Neuronal stem cell (in vitro differentiated cells): ENCODE data around the gene TCF4.

Experiments
- DNase-seq: peaks from one replicate; pipeline ENCODE4 v3.0.0-alpha.2; 2013; ENCODE audit warnings: low spot score
- H2AFZ ChIP-seq: one replicate; pipeline ENCODE4 v1.6.1; 2013; ENCODE audit warnings: mild to moderate bottlenecking, low read length, inconsistent platforms
- H2AK5ac ChIP-seq: 2 replicates; pipeline ENCODE4 v1.6.1; 2013; ENCODE audit warnings: low read depth, mild to moderate bottlenecking, inconsistent platforms, low read length, moderate library complexity, mixed read lengths
- H2BK120ac ChIP-seq: 2 replicates; pipeline ENCODE4 v1.6.1; 2013; ENCODE audit warnings: low read depth, mild to moderate bottlenecking, inconsistent platforms, low read length, moderate library complexity, mixed read lengths
- H2BK12ac ChIP-seq: one replicate; pipeline ENCODE4 v1.6.1; 2013; ENCODE audit warnings: low read length, inconsistent platforms
- H2BK15ac ChIP-seq: 2 replicates; pipeline ENCODE4 v1.6.1; 2013; ENCODE audit warnings: mild to moderate bottlenecking, low read length, inconsistent platforms, mixed read lengths
- H2BK5ac ChIP-seq: one replicate; pipeline ENCODE4 v1.6.1; 2013; ENCODE audit warnings: inconsistent platforms, mild to moderate bottlenecking, low read length, moderate library complexity
- H3K14ac ChIP-seq: one replicate; pipeline ENCODE4 v1.6.1; 2013; ENCODE audit warnings: low read length, inconsistent platforms
- H3K18ac ChIP-seq: 2 replicates; pipeline ENCODE4 v1.6.1; 2013; ENCODE audit warnings: low read length, inconsistent platforms
- H3K23ac ChIP-seq: 2 replicates; pipeline ENCODE4 v1.6.1; 2013; ENCODE audit warnings: low read depth, mild to moderate bottlenecking, mixed read lengths, low read length, inconsistent platforms; ENCODE audit not compliant: poor library complexity
- H3K27ac ChIP-seq: replicated peaks from 3 replicates; pipeline ENCODE4 v1.5.1; 2013; ENCODE audit warnings: low read length, inconsistent platforms
- H3K27me3 ChIP-seq, 3 experiments: 2 replicates each; pipeline ENCODE4 v1.6.1; 2013; ENCODE audit warnings: low read length in 3 of 3, mild to moderate bottlenecking in 2 of 3, inconsistent platforms in 1 of 3, low read depth in 1 of 3, mixed read lengths in 1 of 3, moderate library complexity in 1 of 3; ENCODE audit not compliant: control insufficient read depth in 3 of 3, insufficient read depth in 3 of 3
- H3K36me3 ChIP-seq, 2 donors: replicated peaks in 1 of 2; 2 replicates each; pipeline ENCODE4 v1.6.1; 2013; ENCODE audit warnings: low read length in 2 of 2; ENCODE audit not compliant: control insufficient read depth in 2 of 2, insufficient read depth in 2 of 2
- H3K4ac ChIP-seq: 2 replicates; pipeline ENCODE4 v1.6.1; 2013; ENCODE audit warnings: inconsistent platforms, mild to moderate bottlenecking, low read length, moderate library complexity
- H3K4me1 ChIP-seq, 2 donors: 1 replicate in 1 of 2; 2 replicates in 1 of 2; pipeline ENCODE4 v1.6.1; 2013; ENCODE audit warnings: low read length in 2 of 2, low read depth in 1 of 2; ENCODE audit not compliant: control insufficient read depth in 2 of 2, insufficient read depth in 1 of 2
- H3K4me2 ChIP-seq: one replicate; pipeline ENCODE4 v1.6.1; 2013; ENCODE audit warnings: mild to moderate bottlenecking, low read length, inconsistent platforms; ENCODE audit not compliant: insufficient read depth, poor library complexity, severe bottlenecking
- H3K4me3 ChIP-seq, 2 donors: 2 replicates each; pipeline ENCODE4 v1.5.1; 2013; ENCODE audit warnings: low read length in 2 of 2, mild to moderate bottlenecking in 2 of 2, inconsistent platforms in 1 of 2, moderate library complexity in 1 of 2
- H3K79me1 ChIP-seq: one replicate; pipeline ENCODE4 v1.6.1; 2013; ENCODE audit warnings: low read depth, mild to moderate bottlenecking, inconsistent platforms, low read length, moderate library complexity
- H3K9ac ChIP-seq: one replicate; pipeline ENCODE4 v1.6.1; 2013; ENCODE audit warnings: mild to moderate bottlenecking, low read depth, low read length, inconsistent platforms; ENCODE audit not compliant: poor library complexity
- H3K9me3 ChIP-seq, 2 donors: replicated peaks in 1 of 2; 2 replicates each; pipeline versions ENCODE3 to v1.6.1; 2013; ENCODE audit warnings: low read length in 2 of 2, mild to moderate bottlenecking in 2 of 2, inconsistent platforms in 1 of 2, low read depth in 1 of 2, mixed read lengths in 1 of 2, moderate library complexity in 1 of 2; ENCODE audit not compliant: control insufficient read depth in 2 of 2, insufficient read depth in 1 of 2
- H4K8ac ChIP-seq: one replicate; pipeline ENCODE4 v1.6.1; 2013; ENCODE audit warnings: low read depth, mild to moderate bottlenecking, inconsistent platforms, low read length, moderate library complexity
- H4K91ac ChIP-seq: one replicate; pipeline ENCODE4 v1.6.1; 2013; ENCODE audit warnings: low read length, low read depth, mild to moderate bottlenecking, inconsistent platforms; ENCODE audit not compliant: poor library complexity
- WGBS, 2 donors: extraction: QIAGEN DNeasy Blood & Tissue Kit; methylation state at CpG; one replicate each; pipeline ENCODE4 v1.1.7; 2013; ENCODE audit warnings: missing lambda C conversion rate in 2 of 2, mixed read lengths in 1 of 2; ENCODE audit not compliant: insufficient read length in 2 of 2, insufficient replicate concordance in 1 of 2; ENCODE audit errors: extremely low coverage in 2 of 2; 5-methylcytosine and 5-hydroxymethylcytosine counted together

Gene TCF4

DNA sequence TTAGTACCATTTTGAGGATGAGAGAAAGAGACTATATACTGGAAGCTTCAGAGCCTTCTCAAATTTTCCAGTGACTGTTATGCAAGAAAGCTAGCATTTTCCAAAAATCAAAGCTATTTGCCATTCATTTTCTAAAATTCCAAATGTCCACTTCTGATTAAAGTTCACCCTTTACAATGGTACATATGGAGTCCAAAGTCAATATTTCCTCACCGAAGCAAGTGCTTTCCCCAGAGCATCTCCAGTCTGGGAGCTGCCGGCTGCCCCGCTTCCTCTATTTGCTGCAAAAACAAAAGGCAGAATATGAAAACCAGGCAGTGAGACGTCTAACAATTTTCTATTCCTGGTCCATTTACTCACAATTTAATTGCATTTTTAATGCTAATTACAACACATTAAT, 326.7 kb downstream of the TCF4 start:
- Histone ChIP-seq H3K4me3 (no peak overlapping the region), H3K27me3 (no peaks in the 10 kb centered on the region), H3K36me3 (peaks cover 4 to 87% of the 10 kb centered on the region in 2 donors), H3K23ac (no peak overlapping the region), H2AK5ac (no peak overlapping the region), H3K4me1 (peaks cover 5 to 15% of the 10 kb centered on the region in 2 donors), H2AFZ (no peak overlapping the region), H3K79me1 (no peaks in the 10 kb centered on the region), H2BK5ac (no peak overlapping the region), H4K91ac (no peak overlapping the region), H2BK12ac (no peak overlapping the region), H3K27ac (no peak overlapping the region), H3K9me3 (no peaks in the 10 kb centered on the region), H3K4me2 (no peak overlapping the region), H3K18ac (no peak overlapping the region), H2BK15ac (no peak overlapping the region), H3K4ac (no peak overlapping the region), H4K8ac (no peak overlapping the region), H3K9ac (no peak overlapping the region), H2BK120ac (no peak overlapping the region), H3K14ac (no peak overlapping the region)
- DNase-seq: no peak
- WGBS, 2 donors: no CpG with 5 or more reads among the region's 4 CpGs

DNA sequence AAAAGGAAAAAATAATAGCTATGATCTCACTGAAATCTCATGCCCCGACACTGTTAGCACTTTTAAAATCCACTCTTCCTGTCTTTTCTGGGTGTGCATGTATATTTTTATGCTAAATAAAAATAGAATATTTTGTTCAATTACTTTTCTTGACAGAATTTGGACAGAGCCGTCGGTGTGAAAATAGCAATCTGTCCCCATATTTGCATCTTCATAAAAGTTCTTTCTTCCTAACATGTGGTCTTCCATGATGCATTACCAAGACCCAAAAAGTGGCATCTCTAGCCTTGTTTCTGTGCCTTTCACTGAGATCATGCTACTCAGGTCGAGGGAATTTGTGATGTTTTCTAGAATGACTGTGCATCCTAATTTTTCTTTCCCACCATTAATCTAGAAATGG, 329.9 kb downstream of the TCF4 start:
- H2AK5ac ChIP-seq: no peak overlapping the region
- no peak overlapping the region for H4K8ac ChIP-seq
- H2BK12ac ChIP-seq: no peak overlapping the region
- H4K91ac ChIP-seq: no peak overlapping the region
- no peak overlapping the region for H3K4me3 ChIP-seq
- H3K4me2 ChIP-seq: no peak overlapping the region
- no peak overlapping the region for H2BK5ac ChIP-seq
- no peak overlapping the region for H3K4ac ChIP-seq
- H3K36me3 ChIP-seq: peaks cover 4 to 96% of the 10 kb centered on the region in 2 donors
- WGBS, 2 donors: no CpG with 5 or more reads among the region's 4 CpGs
- H3K79me1 ChIP-seq: no peaks in the 10 kb centered on the region
- H3K23ac ChIP-seq: no peak overlapping the region
- H3K27ac ChIP-seq: no peak overlapping the region
- H3K27me3 ChIP-seq: no peaks in the 10 kb centered on the region
- H2BK15ac ChIP-seq: no peak overlapping the region
- H3K9me3 ChIP-seq: peaks cover 0 to 14% of the 10 kb centered on the region in 2 donors
- no peak for DNase-seq
- no peak overlapping the region for H3K14ac ChIP-seq
- no peaks in the 10 kb centered on the region for H3K4me1 ChIP-seq
- no peak overlapping the region for H3K18ac ChIP-seq
- H2AFZ ChIP-seq: no peak overlapping the region
- no peak overlapping the region for H3K9ac ChIP-seq
- no peak overlapping the region for H2BK120ac ChIP-seq

- no CpG with 5 or more reads among the region's 1 CpG for WGBS, 2 donors
- Histone ChIP-seq H3K27ac (no peak overlapping the region), H3K18ac (no peak overlapping the region), H2BK5ac (no peak overlapping the region), H3K27me3 (no peaks in the 10 kb centered on the region), H3K9ac (no peak overlapping the region), H4K8ac (no peak overlapping the region), H2AK5ac (no peak overlapping the region), H2BK12ac (no peak overlapping the region), H2BK15ac (no peak overlapping the region), H2BK120ac (no peak overlapping the region), H3K36me3 (peaks cover 4 to 96% of the 10 kb centered on the region in 2 donors), H3K4me1 (peaks cover 0 to 3% of the 10 kb centered on the region in 2 donors), H3K4me2 (no peak overlapping the region), H4K91ac (no peak overlapping the region), H3K4ac (no peak overlapping the region), H3K14ac (no peak overlapping the region), H3K79me1 (no peaks in the 10 kb centered on the region), H3K4me3 (no peak overlapping the region), H3K23ac (no peak overlapping the region), H2AFZ (no peak overlapping the region), H3K9me3 (peaks cover 0 to 14% of the 10 kb centered on the region in 2 donors)
- no peak for DNase-seq
These were observed 331.1 kb downstream of the TCF4 start for GRCh38 chr18:55256929-55257289.

- Histone ChIP-seq H3K23ac (no peak overlapping the region), H3K9ac (no peak overlapping the region), H3K4me2 (no peak overlapping the region), H3K4me3 (no peak overlapping the region), H2BK120ac (no peak overlapping the region), H2BK15ac (no peak overlapping the region), H2BK5ac (no peak overlapping the region), H3K4ac (no peak overlapping the region), H4K8ac (no peak overlapping the region), H4K91ac (no peak overlapping the region), H3K18ac (no peak overlapping the region), H2AFZ (no peak overlapping the region), H3K36me3 (peaks cover 4 to 97% of the 10 kb centered on the region in 2 donors), H2BK12ac (no peak overlapping the region), H3K27ac (no peak overlapping the region), H3K79me1 (no peaks in the 10 kb centered on the region), H2AK5ac (no peak overlapping the region), H3K14ac (no peak overlapping the region), H3K27me3 (no peaks in the 10 kb centered on the region), H3K4me1 (peaks cover 0 to 6% of the 10 kb centered on the region in 2 donors), H3K9me3 (peaks cover 0 to 14% of the 10 kb centered on the region in 2 donors)
- no CpG with 5 or more reads among the region's 7 CpGs for WGBS, 2 donors
- DNase-seq: no peak
These were observed 331.6 kb downstream of the TCF4 start for GRCh38 chr18:55256226-55256928.
